ENCODE data around the gene UBTD1.

- TF ChIP-seq, protein P1, sequence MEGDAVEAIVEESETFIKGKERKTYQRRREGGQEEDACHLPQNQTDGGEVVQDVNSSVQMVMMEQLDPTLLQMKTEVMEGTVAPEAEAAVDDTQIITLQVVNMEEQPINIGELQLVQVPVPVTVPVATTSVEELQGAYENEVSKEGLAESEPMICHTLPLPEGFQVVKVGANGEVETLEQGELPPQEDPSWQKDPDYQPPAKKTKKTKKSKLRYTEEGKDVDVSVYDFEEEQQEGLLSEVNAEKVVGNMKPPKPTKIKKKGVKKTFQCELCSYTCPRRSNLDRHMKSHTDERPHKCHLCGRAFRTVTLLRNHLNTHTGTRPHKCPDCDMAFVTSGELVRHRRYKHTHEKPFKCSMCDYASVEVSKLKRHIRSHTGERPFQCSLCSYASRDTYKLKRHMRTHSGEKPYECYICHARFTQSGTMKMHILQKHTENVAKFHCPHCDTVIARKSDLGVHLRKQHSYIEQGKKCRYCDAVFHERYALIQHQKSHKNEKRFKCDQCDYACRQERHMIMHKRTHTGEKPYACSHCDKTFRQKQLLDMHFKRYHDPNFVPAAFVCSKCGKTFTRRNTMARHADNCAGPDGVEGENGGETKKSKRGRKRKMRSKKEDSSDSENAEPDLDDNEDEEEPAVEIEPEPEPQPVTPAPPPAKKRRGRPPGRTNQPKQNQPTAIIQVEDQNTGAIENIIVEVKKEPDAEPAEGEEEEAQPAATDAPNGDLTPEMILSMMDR (IDR thresholded peaks at IDR 0.05; ENCODE audit: low read depth, low read length) = no peak
- no peak for TF ChIP-seq POLR2A (IDR thresholded peaks at IDR 0.05; ENCODE audit: extremely low read depth, insufficient read length)
These were observed 14.3 kb downstream of the UBTD1 start for GRCh38 chr10:97512993-97513392.
